Endothelial cell of umbilical vein (primary cell): Measurements from ENCODE around the gene PHLDB2. TPM values are rescaled to one million over a fixed set of nuclear protein-coding genes. Genes with fewer than 3 reads are reported as not detected.

Experiments
- BruUV-seq: library from RNA; stranded (reverse); fragments of 400-500 nt; replicated peaks from 2 replicates; lab custom pipeline; 2021; lab: Mats Ljungman, UMichigan
- CTCF ChIA-PET: fragments of 300-600, 350-600 bp; sonication (Branson Sonifier 250); formaldehyde crosslinking; loops from one replicate; lab custom pipeline; 2021; ENCODE audit warnings: antibody characterized with exemption, inconsistent platforms; lab: Charles Lee
- POLR2A ChIA-PET: fragments of 300-600, 350-600 bp; sonication (Branson Sonifier 250); formaldehyde crosslinking; loops from one replicate; lab custom pipeline; 2021; ENCODE audit warnings: antibody characterized with exemption, inconsistent platforms; lab: Charles Lee
- DNase-seq: peaks from one replicate; pipeline ENCODE4 v3.0.0-alpha.2; 2011; ENCODE audit warnings: low read depth, low spot score
- FAIRE-seq: peaks from 2 replicates; lab custom pipeline; 2011; peaks lifted over from hg19 to GRCh38; lab: Jason Lieb, UNC
- H2AFZ ChIP-seq: 2 replicates; pipeline ENCODE4 v1.6.0; 2012; ENCODE audit warnings: low read depth, low read length, control low read depth, inconsistent platforms
- H3K27ac ChIP-seq: 2 replicates; pipeline ENCODE4 v1.5.1; 2011; ENCODE audit warnings: low read depth, mild to moderate bottlenecking, control low read depth, low read length, moderate library complexity; ENCODE audit not compliant: insufficient read depth
- H3K27me3 ChIP-seq, 2 experiments: 2 replicates each; pipeline versions ENCODE4 v1.6.0 to v1.6.1; 2011; ENCODE audit warnings: low read length in 2 of 2, mixed read lengths in 1 of 2; ENCODE audit not compliant: control insufficient read depth in 2 of 2, insufficient read depth in 2 of 2
- H3K36me3 ChIP-seq, 2 experiments: 2 replicates in 1 of 2; 3 replicates in 1 of 2; pipeline ENCODE4 v1.5.1; 2011; ENCODE audit warnings: low read length in 2 of 2, mild to moderate bottlenecking in 1 of 2, moderate library complexity in 1 of 2; ENCODE audit not compliant: control insufficient read depth in 2 of 2, insufficient read depth in 2 of 2; ENCODE audit errors: extremely low read depth in 1 of 2
- H3K4me1 ChIP-seq: 3 replicates; pipeline ENCODE4 v1.5.1; 2011; ENCODE audit warnings: mild to moderate bottlenecking, low read length; ENCODE audit not compliant: control insufficient read depth, insufficient read depth; ENCODE audit errors: extremely low read depth
- H3K4me2 ChIP-seq: 2 replicates; pipeline ENCODE4 v1.6.1; 2011; ENCODE audit warnings: low read length, control low read depth, mixed read lengths; ENCODE audit not compliant: insufficient read depth
- H3K4me3 ChIP-seq, 3 experiments: fragments of 200-600 bp in 1 of 3; sonication (generic), shearing (Covaris generic) in 1 of 3; replicated peaks in 1 of 3; 2 replicates each; pipeline ENCODE4 v1.5.1; 2011 to 2016; ENCODE audit warnings: control low read depth in 3 of 3, low read length in 3 of 3, mild to moderate bottlenecking in 2 of 3, inconsistent platforms in 1 of 3, low read depth in 1 of 3, moderate library complexity in 1 of 3; ENCODE audit not compliant: insufficient read depth in 1 of 3
- H3K79me2 ChIP-seq: 2 replicates; pipeline ENCODE4 v1.6.0; 2012; ENCODE audit warnings: low read length, inconsistent platforms; ENCODE audit not compliant: control insufficient read depth, insufficient read depth
- H3K9ac ChIP-seq: replicated peaks from 2 replicates; pipeline ENCODE3; 2011; ENCODE audit warnings: low read length, control low read depth; ENCODE audit not compliant: insufficient read depth; ENCODE audit errors: extremely low read depth
- H3K9me1 ChIP-seq: replicated peaks from 3 replicates; pipeline ENCODE4 v1.6.0; 2011; ENCODE audit warnings: mild to moderate bottlenecking, low read length; ENCODE audit not compliant: control insufficient read depth, insufficient read depth; ENCODE audit errors: extremely low read depth
- H3K9me3 ChIP-seq: replicated peaks from 2 replicates; pipeline ENCODE4 v1.5.1; 2012; ENCODE audit warnings: low read length, inconsistent platforms; ENCODE audit not compliant: control insufficient read depth, insufficient read depth
- H4K20me1 ChIP-seq: replicated peaks from 2 replicates; pipeline ENCODE3; 2011; ENCODE audit warnings: mild to moderate bottlenecking, low read length; ENCODE audit not compliant: control insufficient read depth, insufficient read depth; ENCODE audit errors: extremely low read depth
- EZH2 ChIP-seq: IDR thresholded peaks from 2 replicates; pipeline ENCODE4 v1.6.1; 2012; ENCODE audit warnings: borderline replicate concordance, low read depth, mild to moderate bottlenecking, moderate library complexity, low read length, inconsistent platforms; ENCODE audit not compliant: severe bottlenecking
- FOS ChIP-seq: IDR thresholded peaks from 2 replicates; pipeline ENCODE4 v1.6.1; 2011; ENCODE audit warnings: mild to moderate bottlenecking, low read length, moderate library complexity, borderline replicate concordance; ENCODE audit not compliant: insufficient read depth
- GATA2 ChIP-seq: IDR thresholded peaks from 2 replicates; pipeline ENCODE4 v1.7.0; 2011; ENCODE audit warnings: low read depth, mild to moderate bottlenecking, moderate library complexity, mixed read lengths, low read length; ENCODE audit not compliant: insufficient read length, insufficient read depth
- JUN ChIP-seq: IDR thresholded peaks from 2 replicates; pipeline ENCODE4 v1.6.1; 2011; ENCODE audit warnings: borderline replicate concordance, low read depth; ENCODE audit not compliant: insufficient read length, insufficient read depth
- MYC ChIP-seq: IDR thresholded peaks from one replicate; pipeline ENCODE4 v1.6.1; 2011; ENCODE audit warnings: mild to moderate bottlenecking, low read depth, low read length
- POLR2A ChIP-seq: IDR thresholded peaks from 2 replicates; pipeline ENCODE4 v1.6.1; 2012; ENCODE audit warnings: low read depth, mild to moderate bottlenecking, control low read depth, low read length
- POLR2AphosphoS5 ChIP-seq: IDR thresholded peaks from 2 replicates; pipeline ENCODE4 v1.6.1; 2012; ENCODE audit warnings: low read depth, mild to moderate bottlenecking, control low read depth, low read length, moderate library complexity; ENCODE audit not compliant: insufficient read depth
- dilution Hi-C: fragments of 300-500 bp; cut with MboI; formaldehyde crosslinking; loops from one replicate; pipeline ENCODE4 v1.15.0; 2019; ENCODE audit warnings: low sequenced_read_pairs; ENCODE audit not compliant: extremely low pct_ligation_motif_present
- intact Hi-C: fragments of 100-400 bp; cut with micrococcal nuclease; formaldehyde crosslinking; loops from one replicate; pipeline ENCODE4 v1.10.0; 2022
- polyA plus RNA-seq, 4 experiments: library from polyadenylated mRNA; depleted of rRNA in 3 of 4; stranded (reverse) in 3 of 4; unstranded in 1 of 4; fragments of >200 nt; gene quantifications; 2 replicates each; pipeline versions ENCODE4 v1.2.1 to v1.2.3, GENCODE V29; 2011 to 2012; ENCODE audit warnings: missing spikeins in 1 of 4
- total RNA-seq: library from RNA; stranded (reverse); gene quantifications from 2 replicates; pipeline ENCODE4 v1.2.3, GENCODE V29; 2021
- TF ChIP-seq, protein P1 (sequence below): IDR thresholded peaks from 2 replicates; pipeline ENCODE4 v1.6.1; 2011; ENCODE audit not compliant: insufficient read depth, insufficient read length
- TF ChIP-seq, protein P2 (sequence below), 2 donors: IDR thresholded peaks; 1 replicate in 1 of 2; 2 replicates in 1 of 2; pipeline ENCODE4 v1.5.1; 2011; ENCODE audit warnings: low read length in 2 of 2, mild to moderate bottlenecking in 2 of 2, moderate library complexity in 2 of 2, control low read depth in 1 of 2, inconsistent platforms in 1 of 2, low read depth in 1 of 2; ENCODE audit not compliant: insufficient read depth in 1 of 2; ENCODE audit errors: extremely low read depth in 1 of 2

PHLDB2 gene
- total and polyA plus RNA-seq, 2 donors (not counting 3 experiments of a cell fraction or from before 2014, with no cell fraction given): 22.4 to 104 TPM

DNA sequence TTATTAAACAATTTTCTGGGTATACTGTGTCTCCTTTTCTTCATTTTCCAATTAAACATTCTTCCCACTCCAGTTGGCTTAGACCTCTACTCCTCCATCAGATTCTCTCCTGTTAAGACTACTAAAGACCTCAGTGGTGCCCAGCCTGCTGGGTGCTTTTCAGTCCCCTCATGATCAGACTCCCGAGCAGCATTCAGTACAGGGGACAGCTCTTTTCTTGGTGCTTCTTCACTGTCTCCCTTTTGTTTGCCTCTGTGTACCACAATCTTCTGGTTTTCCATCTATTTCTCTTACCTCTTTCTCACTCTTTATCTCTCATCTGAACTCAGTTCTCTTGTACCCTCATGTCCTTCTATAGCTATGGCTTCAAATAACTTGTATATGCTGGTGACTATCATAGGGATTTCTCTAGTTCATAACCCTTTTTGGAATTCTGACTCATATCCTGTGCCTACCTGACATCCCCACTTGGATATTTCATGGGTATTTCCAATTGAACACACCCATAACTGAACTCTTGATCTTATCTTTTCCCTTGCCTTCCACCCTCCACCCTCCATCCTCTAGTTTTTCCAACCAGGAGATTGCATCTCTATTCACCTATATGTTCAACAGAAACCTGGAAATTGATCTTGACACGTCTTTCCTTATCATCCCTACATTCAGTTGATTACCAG lies 64.2 kb downstream of the PHLDB2 start:
- no peak overlapping the region for H3K4me3 ChIP-seq
- H3K4me1 ChIP-seq: peaks cover 31% of the 10 kb centered on the region
- TF ChIP-seq FOS (peak; percentile 22), GATA2 (peak; percentile 63), POLR2AphosphoS5 (no peak)
- peaks cover 5% of the 10 kb centered on the region for H3K79me2 ChIP-seq
- no peak overlapping the region for H2AFZ ChIP-seq
- ChIA-PET POLR2A (interaction anchor here (0.9 kb wide), 1 partner anchor 10 kb away, joined by 4 read pairs; no protein-coding TSS in a partner anchor), CTCF (interaction anchor here (0.8 to 2.5 kb wide), 9 partner anchors 10 to 205 kb away, joined by 3 to 11 read pairs (median 3); no protein-coding TSS in a partner anchor)
- dilution Hi-C loops (no loop called here), intact Hi-C loops (no loop called here)
- no peaks in the 10 kb centered on the region for H3K9me3 ChIP-seq
- FAIRE-seq (peak; percentile 83), DNase-seq (no peak)
- no peaks in the 10 kb centered on the region for H4K20me1 ChIP-seq
- no peak overlapping the region for H3K9ac ChIP-seq
- no peak overlapping the region for H3K4me2 ChIP-seq
- peaks cover 18 to 32% of the 10 kb centered on the region in 2 experiments for H3K36me3 ChIP-seq
- H3K9me1 ChIP-seq: no peaks in the 10 kb centered on the region
- peak overlapping the region; percentile 69 for H3K27ac ChIP-seq
- no peaks in the 10 kb centered on the region for H3K27me3 ChIP-seq
- TSS peak; percentile 52 for BruUV-seq

DNA sequence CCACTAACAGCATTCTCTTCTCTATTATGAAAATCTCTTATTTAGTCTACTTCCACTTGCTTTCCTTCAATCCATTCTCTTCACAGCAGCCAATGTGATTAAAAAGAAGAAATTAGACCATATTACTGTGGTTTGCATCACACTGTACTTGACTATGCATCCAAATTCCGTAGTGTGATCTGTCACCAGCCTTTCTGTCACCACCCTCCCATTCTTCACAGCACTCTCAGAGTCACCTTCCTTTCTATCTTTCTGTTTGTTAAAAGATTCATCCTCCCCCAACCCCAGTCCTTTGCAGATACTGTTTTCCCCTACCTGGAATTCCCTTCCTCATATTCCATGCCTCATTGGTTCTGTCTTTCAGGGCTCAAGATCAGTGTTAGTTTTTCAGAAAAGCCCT lies 64.7 kb downstream of the PHLDB2 start:
- TSS peak; percentile 7 for BruUV-seq
- dilution Hi-C loops: no loop called here
- Histone ChIP-seq H4K20me1 (no peaks in the 10 kb centered on the region), H3K4me3 (no peak overlapping the region), H3K79me2 (no peaks in the 10 kb centered on the region), H3K9me3 (no peaks in the 10 kb centered on the region), H2AFZ (no peak overlapping the region), H3K9me1 (no peaks in the 10 kb centered on the region), H3K36me3 (peaks cover 13 to 27% of the 10 kb centered on the region in 2 experiments), H3K4me1 (peaks cover 29% of the 10 kb centered on the region), H3K27ac (peak overlapping the region; percentile 69), H3K27me3 (no peaks in the 10 kb centered on the region), H3K4me2 (peak overlapping the region; percentile 15), H3K9ac (peak overlapping the region; percentile 39)
- FAIRE-seq (no peak), DNase-seq (no peak)
- no peak for TF ChIP-seq EZH2
- TF ChIP-seq MYC: no peak
- no peak for TF ChIP-seq POLR2A
- TF ChIP-seq, protein P1, sequence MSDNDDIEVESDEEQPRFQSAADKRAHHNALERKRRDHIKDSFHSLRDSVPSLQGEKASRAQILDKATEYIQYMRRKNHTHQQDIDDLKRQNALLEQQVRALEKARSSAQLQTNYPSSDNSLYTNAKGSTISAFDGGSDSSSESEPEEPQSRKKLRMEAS: no peak
- no peak for TF ChIP-seq FOS
- no peak for TF ChIP-seq GATA2
- TF ChIP-seq, protein P2, sequence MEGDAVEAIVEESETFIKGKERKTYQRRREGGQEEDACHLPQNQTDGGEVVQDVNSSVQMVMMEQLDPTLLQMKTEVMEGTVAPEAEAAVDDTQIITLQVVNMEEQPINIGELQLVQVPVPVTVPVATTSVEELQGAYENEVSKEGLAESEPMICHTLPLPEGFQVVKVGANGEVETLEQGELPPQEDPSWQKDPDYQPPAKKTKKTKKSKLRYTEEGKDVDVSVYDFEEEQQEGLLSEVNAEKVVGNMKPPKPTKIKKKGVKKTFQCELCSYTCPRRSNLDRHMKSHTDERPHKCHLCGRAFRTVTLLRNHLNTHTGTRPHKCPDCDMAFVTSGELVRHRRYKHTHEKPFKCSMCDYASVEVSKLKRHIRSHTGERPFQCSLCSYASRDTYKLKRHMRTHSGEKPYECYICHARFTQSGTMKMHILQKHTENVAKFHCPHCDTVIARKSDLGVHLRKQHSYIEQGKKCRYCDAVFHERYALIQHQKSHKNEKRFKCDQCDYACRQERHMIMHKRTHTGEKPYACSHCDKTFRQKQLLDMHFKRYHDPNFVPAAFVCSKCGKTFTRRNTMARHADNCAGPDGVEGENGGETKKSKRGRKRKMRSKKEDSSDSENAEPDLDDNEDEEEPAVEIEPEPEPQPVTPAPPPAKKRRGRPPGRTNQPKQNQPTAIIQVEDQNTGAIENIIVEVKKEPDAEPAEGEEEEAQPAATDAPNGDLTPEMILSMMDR (IDR thresholded peaks at IDR 0.05; ENCODE audit: extremely low read depth in 1 of 2, insufficient read depth in 1 of 2, low read depth in 1 of 2, low read length in 2 of 2): no peak
- no peak for TF ChIP-seq JUN
- no peak for TF ChIP-seq POLR2AphosphoS5
- CTCF ChIA-PET: interaction anchor here (0.9 to 2.5 kb wide), 6 partner anchors 9 to 90 kb away, joined by 3 to 11 read pairs (median 4); no protein-coding TSS in a partner anchor
- intact Hi-C loops: loop anchor here (1.0 kb wide), 3 partner anchors 12 to 43 kb away; no protein-coding TSS in a partner anchor
- POLR2A ChIA-PET: interaction anchor here (0.9 kb wide), 1 partner anchor 9 kb away, joined by 4 read pairs; no protein-coding TSS in a partner anchor
